Endodermal cell (in vitro differentiated cells): ENCODE data around the gene TAPT1. TPM values are rescaled to one million over a fixed set of nuclear protein-coding genes. Genes with fewer than 3 reads are reported as not detected.

ENCODE experiments used
- DNase-seq: peaks from one replicate; pipeline ENCODE4 v3.0.0-alpha.2; 2017
- H3K27ac ChIP-seq: 2 replicates; pipeline ENCODE4 v1.5.1; 2013; ENCODE audit warnings: mild to moderate bottlenecking, low read depth, low read length, moderate library complexity
- H3K27me3 ChIP-seq: 2 replicates; pipeline ENCODE4 v1.6.1; 2013; ENCODE audit warnings: mild to moderate bottlenecking, low read length, moderate library complexity; ENCODE audit not compliant: insufficient read depth, control insufficient read depth, poor library complexity, severe bottlenecking
- H3K36me3 ChIP-seq: 2 replicates; pipeline ENCODE4 v1.7.0; 2013; ENCODE audit warnings: mild to moderate bottlenecking, low read length, moderate library complexity; ENCODE audit not compliant: control insufficient read depth, insufficient read depth
- H3K4me1 ChIP-seq: one replicate; pipeline ENCODE4 v1.7.0; 2013; ENCODE audit warnings: low read length; ENCODE audit not compliant: control insufficient read depth, insufficient read depth
- H3K4me3 ChIP-seq: 2 replicates; pipeline ENCODE4 v1.5.1; 2013; ENCODE audit warnings: mild to moderate bottlenecking, low read length, moderate library complexity
- H3K9ac ChIP-seq: 2 replicates; pipeline ENCODE4 v1.6.1; 2013; ENCODE audit warnings: mild to moderate bottlenecking, low read length, moderate library complexity; ENCODE audit not compliant: poor library complexity, severe bottlenecking; ENCODE audit errors: extremely low read depth
- H3K9me3 ChIP-seq: 2 replicates; pipeline ENCODE4 v1.6.1; 2013; ENCODE audit warnings: mild to moderate bottlenecking, low read length, moderate library complexity; ENCODE audit not compliant: control insufficient read depth
- H3K27ac Mint-ChIP-seq: 2 replicates; pipeline ENCODE4 v1.8.0; 2020; ENCODE audit warnings: mixed read lengths
- H3K27me3 Mint-ChIP-seq: 2 replicates; pipeline ENCODE4 v1.8.0; 2021; ENCODE audit warnings: mild to moderate bottlenecking, mixed read lengths; ENCODE audit not compliant: insufficient read depth
- H3K36me3 Mint-ChIP-seq: 2 replicates; pipeline ENCODE4 v1.8.0; 2020; ENCODE audit warnings: low read depth, mixed read lengths
- H3K4me1 Mint-ChIP-seq: 2 replicates; pipeline ENCODE4 v1.8.0; 2020; ENCODE audit warnings: mixed read lengths
- H3K4me3 Mint-ChIP-seq: 2 replicates; pipeline ENCODE4 v1.8.0; 2020; ENCODE audit warnings: mild to moderate bottlenecking, moderate library complexity, mixed read lengths
- H3K9me3 Mint-ChIP-seq: 2 replicates; pipeline ENCODE4 v1.8.0; 2020; ENCODE audit warnings: mild to moderate bottlenecking, mixed read lengths
- CTCF ChIP-seq: fragments of 200-600 bp; sonication (generic); conservative IDR thresholded peaks from 2 replicates; pipeline ENCODE4 v1.5.0; 2021; ENCODE audit warnings: antibody characterized with exemption, mild to moderate bottlenecking
- whole genome bisulfite sequencing, 2 experiments: methylation state at CpG; one replicate each; pipeline versions ENCODE4 v1.1.5 to v1.1.7; 2013; ENCODE audit warnings: missing lambda C conversion rate in 2 of 2, mixed read lengths in 1 of 2; ENCODE audit not compliant: insufficient coverage in 1 of 2, insufficient read length in 1 of 2; 5-methylcytosine and 5-hydroxymethylcytosine counted together
- total RNA-seq, 2 donors: library from RNA; stranded (reverse); fragmentation: NEBNext Ultra II Directional in 1 of 2; extraction: Animal tissue kit (Norgen Biotek cat#: 25700) in 1 of 2; gene quantifications; 2 replicates in 1 of 2; 3 replicates in 1 of 2; pipeline ENCODE4 v1.2.1, GENCODE V29; 2021

Gene TAPT1
- total RNA-seq, 2 donors from 2014 or later: 19.8 to 22.6 TPM

DNA sequence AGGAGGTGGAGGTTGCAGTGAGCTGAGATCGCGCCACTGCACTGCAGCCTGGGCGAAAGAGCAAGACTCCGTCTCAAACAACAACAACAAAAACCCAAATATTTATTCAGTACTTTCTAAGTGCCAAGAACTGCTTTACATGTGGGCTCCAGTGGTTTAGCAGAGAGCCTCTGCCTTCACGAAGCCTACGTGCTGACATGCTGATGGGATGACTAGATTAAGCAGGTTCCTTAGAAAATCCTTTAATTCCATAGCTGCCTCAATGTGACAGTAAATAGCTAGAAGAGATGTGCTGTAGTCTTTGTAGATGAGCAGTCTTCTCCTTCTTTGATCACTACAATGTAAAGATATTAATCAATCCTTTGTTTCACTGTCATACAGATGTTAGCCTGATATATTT lies 49.6 kb downstream of the TAPT1 start:
- Histone ChIP-seq H3K9me3 (no peaks in the 10 kb centered on the region), H3K36me3 (peaks cover 22% of the 10 kb centered on the region), H3K4me1 (no peaks in the 10 kb centered on the region), H3K9ac (no peak overlapping the region), H3K27me3 (no peaks in the 10 kb centered on the region), H3K4me3 (no peak overlapping the region), H3K27ac (no peak overlapping the region)
- H3K4me1 Mint-ChIP-seq: peaks cover 5% of the 10 kb centered on the region
- H3K36me3 Mint-ChIP-seq: peaks cover 3% of the 10 kb centered on the region
- WGBS, 2 experiments: 88 to 93% methylated on average over 2 to 6 of the region's 6 CpGs
- TF ChIP-seq CTCF: no peak
- no peak overlapping the region for H3K27ac Mint-ChIP-seq
- no peak for DNase-seq
- H3K4me3 Mint-ChIP-seq: no peak overlapping the region
- no peaks in the 10 kb centered on the region for H3K27me3 Mint-ChIP-seq
- no peaks in the 10 kb centered on the region for H3K9me3 Mint-ChIP-seq

- no peaks in the 10 kb centered on the region for H3K27me3 ChIP-seq
- no peak overlapping the region for H3K9ac ChIP-seq
- Mint-ChIP-seq H3K27me3 (no peaks in the 10 kb centered on the region), H3K4me1 (no peaks in the 10 kb centered on the region), H3K27ac (no peak overlapping the region), H3K36me3 (peaks cover 24% of the 10 kb centered on the region), H3K4me3 (no peak overlapping the region), H3K9me3 (no peaks in the 10 kb centered on the region)
- H3K36me3 ChIP-seq: peaks cover 35% of the 10 kb centered on the region
- H3K27ac ChIP-seq: no peak overlapping the region
- DNase-seq: no peak
- 94 to 97% methylated on average over 3 to 7 of the region's 7 CpGs for WGBS, 2 experiments
- TF ChIP-seq CTCF: no peak
- H3K4me1 ChIP-seq: no peaks in the 10 kb centered on the region
- H3K4me3 ChIP-seq: no peak overlapping the region
- H3K9me3 ChIP-seq: no peaks in the 10 kb centered on the region
Observed at GRCh38 chr4:16171831-16172230, 54.4 kb downstream of the TAPT1 start.

DNA sequence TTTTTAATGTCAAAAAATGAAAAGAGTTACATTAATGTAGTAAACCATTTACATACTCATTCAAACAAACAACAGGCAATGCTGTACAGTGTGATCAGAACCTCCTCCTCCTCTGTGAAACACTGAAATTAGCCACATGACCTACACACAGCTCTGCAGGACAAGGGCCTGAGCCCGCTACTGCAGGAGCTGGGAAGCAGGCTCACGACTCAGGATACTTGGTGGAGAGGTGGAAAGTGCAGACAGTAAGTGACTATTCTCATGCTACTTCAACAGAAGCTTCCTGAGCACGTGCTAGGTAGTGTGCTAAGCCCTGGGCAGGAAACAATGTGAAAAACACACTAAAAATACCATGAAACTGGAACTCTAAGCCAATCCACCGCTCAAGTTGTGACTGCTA lies 56.8 kb downstream of the TAPT1 start:
- H3K4me3 Mint-ChIP-seq: no peak overlapping the region
- no peaks in the 10 kb centered on the region for H3K4me1 Mint-ChIP-seq
- Histone ChIP-seq H3K9ac (no peak overlapping the region), H3K4me1 (no peaks in the 10 kb centered on the region), H3K27ac (no peak overlapping the region), H3K9me3 (no peaks in the 10 kb centered on the region), H3K27me3 (no peaks in the 10 kb centered on the region), H3K4me3 (no peak overlapping the region), H3K36me3 (peaks cover 46% of the 10 kb centered on the region)
- no peak for TF ChIP-seq CTCF
- H3K9me3 Mint-ChIP-seq: no peaks in the 10 kb centered on the region
- H3K36me3 Mint-ChIP-seq: peaks cover 40% of the 10 kb centered on the region
- H3K27me3 Mint-ChIP-seq: no peaks in the 10 kb centered on the region
- WGBS, 2 experiments: 85 to 87% methylated on average over 4 of the region's 4 CpGs
- H3K27ac Mint-ChIP-seq: no peak overlapping the region
- no peak for DNase-seq
